Effector memory CD4-positive, alpha-beta T cell (primary cell): Measurements from ENCODE around the gene YBX3.

Experiments
- DNase-seq, 3 donors: peaks; one replicate each; pipeline ENCODE4 v3.0.0-alpha.2; 2020
- H3K27ac ChIP-seq: 2 replicates; pipeline ENCODE4 v1.7.0; 2013; ENCODE audit warnings: mild to moderate bottlenecking, low read length, moderate library complexity; ENCODE audit not compliant: insufficient read depth, poor library complexity, severe bottlenecking
- H3K27me3 ChIP-seq: replicated peaks from 2 replicates; pipeline ENCODE4 v1.7.0; 2013; ENCODE audit warnings: mild to moderate bottlenecking, low read length; ENCODE audit not compliant: insufficient read depth, control insufficient read depth, poor library complexity, severe bottlenecking
- H3K36me3 ChIP-seq: 2 replicates; pipeline ENCODE4 v1.7.0; 2013; ENCODE audit warnings: mild to moderate bottlenecking, low read length, moderate library complexity; ENCODE audit not compliant: control insufficient read depth, insufficient read depth
- H3K4me1 ChIP-seq: 2 replicates; pipeline ENCODE4 v1.7.0; 2013; ENCODE audit warnings: low read length, mild to moderate bottlenecking; ENCODE audit not compliant: control insufficient read depth, insufficient read depth, poor library complexity, severe bottlenecking
- H3K4me3 ChIP-seq: 2 replicates; pipeline ENCODE4 v1.7.0; 2013; ENCODE audit warnings: low read length, low read depth, mild to moderate bottlenecking; ENCODE audit not compliant: insufficient read depth, poor library complexity, severe bottlenecking
- H3K9me3 ChIP-seq: 2 replicates; pipeline ENCODE4 v1.7.0; 2013; ENCODE audit warnings: mild to moderate bottlenecking, low read length, moderate library complexity; ENCODE audit not compliant: control insufficient read depth

The YBX3 gene

DNA sequence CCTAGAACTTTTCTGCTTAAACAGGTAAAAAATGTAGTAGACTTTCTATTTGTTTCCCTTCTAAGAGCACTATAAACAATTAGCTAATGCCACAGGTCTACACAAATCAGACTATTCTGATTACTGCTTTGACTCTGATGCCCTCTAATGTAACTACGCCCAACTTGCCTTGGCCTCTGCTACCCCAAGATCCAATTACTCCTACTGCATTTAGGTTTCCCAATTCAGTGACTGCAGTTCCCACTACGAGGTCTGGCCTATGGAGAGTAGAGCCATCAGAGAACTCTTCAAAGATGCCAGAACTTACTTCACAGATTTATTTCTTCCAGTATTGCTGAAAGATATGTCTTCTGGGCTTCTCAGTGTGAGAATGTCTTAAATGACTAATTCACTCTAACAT is 34.0 kb downstream of the YBX3 start:
- H3K4me1 ChIP-seq = no peaks in the 10 kb centered on the region
- H3K27ac ChIP-seq = no peak overlapping the region
- no peak for DNase-seq
- H3K36me3 ChIP-seq = no peaks in the 10 kb centered on the region
- H3K27me3 ChIP-seq = no peaks in the 10 kb centered on the region
- no peaks in the 10 kb centered on the region for H3K9me3 ChIP-seq
- H3K4me3 ChIP-seq = no peak overlapping the region

DNA sequence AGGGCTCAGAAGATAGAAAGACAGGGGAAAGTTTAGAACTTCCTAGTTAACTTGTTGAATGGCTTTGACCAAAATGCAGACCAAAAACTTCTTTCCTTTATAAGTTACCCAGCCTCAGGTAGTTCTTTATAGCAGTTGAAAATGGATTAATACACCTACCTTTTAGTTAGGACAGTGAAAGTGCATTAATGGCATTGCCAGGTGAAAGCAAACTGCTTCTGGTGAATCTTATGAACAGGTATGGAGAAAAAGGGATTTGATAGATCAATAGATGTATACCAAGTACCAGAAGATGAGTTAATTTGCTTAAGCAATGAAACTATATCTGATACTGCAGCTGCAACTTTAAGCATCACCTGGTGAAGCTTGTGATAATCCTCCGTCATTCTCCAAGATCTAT is 35.1 kb downstream of the YBX3 start:
- no peaks in the 10 kb centered on the region for H3K27me3 ChIP-seq
- H3K9me3 ChIP-seq = no peaks in the 10 kb centered on the region
- no peak overlapping the region for H3K27ac ChIP-seq
- DNase-seq = no peak
- H3K36me3 ChIP-seq = no peaks in the 10 kb centered on the region
- no peaks in the 10 kb centered on the region for H3K4me1 ChIP-seq
- H3K4me3 ChIP-seq = no peak overlapping the region

DNA sequence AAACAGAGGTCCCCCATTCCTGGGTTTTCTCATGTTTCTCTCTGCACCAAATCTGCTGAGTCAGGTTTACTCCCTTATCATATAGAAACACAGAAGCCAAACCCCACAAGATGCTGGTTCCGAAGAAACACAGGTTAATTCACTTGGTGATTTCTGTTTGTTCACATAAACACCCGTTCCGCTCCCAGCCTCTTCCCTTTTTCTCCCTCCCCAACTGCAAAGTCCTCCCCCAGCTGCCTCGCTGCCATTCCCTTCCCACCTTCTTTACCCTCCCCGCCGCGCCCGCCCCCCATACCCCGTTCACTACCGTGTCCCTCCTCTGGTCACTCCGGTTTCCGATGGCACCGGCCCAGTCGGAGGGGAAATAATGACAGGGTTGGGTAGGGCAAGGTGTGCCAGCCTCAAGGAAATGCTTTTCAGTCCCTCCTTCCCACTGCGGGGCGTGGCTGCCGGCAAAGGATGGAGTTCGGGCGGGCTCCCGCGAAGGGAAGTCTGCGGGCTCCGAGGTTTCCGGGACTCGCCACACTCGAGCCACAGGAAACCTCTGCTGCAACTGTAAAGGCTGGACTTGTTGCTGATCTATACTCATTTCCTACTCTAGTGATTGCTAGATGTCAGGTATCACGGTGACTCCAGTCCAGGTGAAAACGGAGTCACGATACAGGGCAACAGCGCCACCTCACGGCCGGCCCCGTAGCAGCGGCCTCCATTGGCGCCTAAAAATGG is 49.3 kb downstream of the YBX3 start, which contains the start of gene STYK1:
TSS of gene STYK1 (minus strand) at position 394 of the 726 bp plus-strand sequence. CDS start 39,434 bp downstream, outside the sequence.
- Histone ChIP-seq H3K9me3 (no peaks in the 10 kb centered on the region), H3K27me3 (no peaks in the 10 kb centered on the region), H3K4me1 (peaks cover 15% of the 10 kb centered on the region), H3K36me3 (no peaks in the 10 kb centered on the region), H3K4me3 (peak within 1 kb of the TSS; percentile 33), H3K27ac (no peak within 1 kb of the TSS)
- DNase-seq = peak; percentile 35 to 51 (median 37)

DNA sequence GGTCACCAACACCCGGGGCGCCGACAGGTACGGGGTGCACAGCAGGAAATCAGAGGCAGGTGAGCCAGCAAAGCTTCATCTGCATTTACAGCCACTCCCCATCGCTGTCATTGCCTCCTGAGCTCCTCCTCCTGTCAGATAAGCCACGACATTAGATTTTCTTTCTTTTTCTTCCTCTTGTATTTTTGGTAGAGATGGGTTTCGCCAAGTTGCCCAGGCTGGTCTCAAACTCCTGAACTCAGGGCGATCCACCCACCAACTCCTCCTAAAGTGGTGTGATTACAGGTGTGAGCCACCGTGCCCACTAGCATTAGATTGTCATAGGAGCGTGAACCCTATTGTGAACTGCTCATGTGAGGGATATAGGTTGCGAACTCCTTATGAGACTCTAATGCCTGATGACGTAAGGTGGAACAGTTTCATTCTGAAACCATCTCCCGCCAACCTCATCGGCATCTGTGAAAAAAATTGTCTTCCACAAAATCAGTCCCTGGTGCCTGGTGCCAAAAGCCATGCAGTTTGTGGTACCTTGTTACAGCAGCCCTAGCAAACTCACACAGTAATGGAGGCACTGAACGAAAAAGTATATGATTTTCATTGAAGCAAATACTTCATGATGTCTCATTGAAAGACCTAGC is 50.8 kb downstream of the YBX3 start:
- Histone ChIP-seq H3K27me3 (no peaks in the 10 kb centered on the region), H3K36me3 (no peaks in the 10 kb centered on the region), H3K9me3 (no peaks in the 10 kb centered on the region), H3K27ac (no peak overlapping the region), H3K4me3 (no peak overlapping the region), H3K4me1 (peaks cover 15% of the 10 kb centered on the region)
- no peak for DNase-seq

DNA sequence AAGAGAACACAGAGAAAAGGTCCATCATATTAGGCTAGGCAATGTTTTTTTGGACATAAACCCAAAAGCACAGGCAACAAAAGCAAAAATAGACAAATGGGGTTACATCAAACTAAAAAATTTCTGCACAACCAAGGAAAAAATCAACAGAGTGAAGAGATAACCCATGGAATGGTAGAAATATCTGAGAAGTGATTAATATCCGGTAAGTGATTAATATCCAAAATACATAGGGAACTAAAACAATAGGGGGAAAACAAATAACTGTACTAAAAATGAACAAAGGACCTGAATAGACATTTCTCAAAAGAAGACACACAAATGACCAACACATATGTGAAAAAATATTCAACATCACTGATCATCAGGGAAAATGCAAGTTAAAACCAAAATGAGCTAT is 53.6 kb downstream of the YBX3 start:
- Histone ChIP-seq H3K36me3 (no peaks in the 10 kb centered on the region), H3K9me3 (no peaks in the 10 kb centered on the region), H3K4me3 (no peak overlapping the region), H3K27me3 (no peaks in the 10 kb centered on the region), H3K4me1 (peaks cover 11% of the 10 kb centered on the region), H3K27ac (no peak overlapping the region)
- no peak for DNase-seq

DNA sequence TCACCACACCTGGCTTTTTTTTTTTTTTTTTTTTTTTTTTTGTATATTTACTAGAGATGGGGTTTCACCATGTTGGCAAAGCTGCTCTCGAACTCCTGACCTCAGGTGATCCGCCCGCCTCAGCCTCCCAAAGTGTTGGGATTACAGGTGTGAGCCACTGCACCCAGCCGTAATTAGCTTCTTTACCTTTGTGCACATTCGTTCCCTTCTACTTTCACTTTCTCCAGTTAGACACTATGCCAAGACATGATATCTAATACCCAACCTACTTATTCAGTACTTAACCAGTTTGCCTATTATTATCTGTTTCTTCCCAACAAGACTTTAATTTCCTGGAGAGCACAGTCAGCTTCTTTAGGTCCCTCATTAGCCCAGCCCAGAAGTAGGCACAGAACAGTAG is 54.6 kb downstream of the YBX3 start:
- no peak for DNase-seq
- Histone ChIP-seq H3K9me3 (no peaks in the 10 kb centered on the region), H3K4me1 (peaks cover 1% of the 10 kb centered on the region), H3K4me3 (no peak overlapping the region), H3K27me3 (no peaks in the 10 kb centered on the region), H3K27ac (no peak overlapping the region), H3K36me3 (no peaks in the 10 kb centered on the region)

DNA sequence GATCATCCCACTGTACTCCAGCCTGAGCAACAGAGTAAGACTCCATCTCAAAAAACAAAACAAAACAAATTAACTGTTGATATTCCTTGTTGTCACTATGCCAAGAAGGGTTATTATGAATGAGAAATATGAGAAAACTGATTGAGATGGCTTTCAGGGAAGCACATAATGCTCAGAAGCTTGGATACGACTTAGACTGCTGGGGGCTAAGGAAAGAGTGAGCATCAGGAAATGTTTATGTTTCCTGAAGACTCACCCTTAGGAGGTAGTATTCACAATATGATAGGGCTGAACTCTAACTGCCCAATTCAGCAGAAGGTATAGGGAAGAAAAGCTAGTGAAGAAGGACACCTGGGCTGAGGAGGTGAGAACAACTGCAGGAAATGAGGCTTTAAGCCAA is 55.5 kb downstream of the YBX3 start:
- H3K4me3 ChIP-seq = no peak overlapping the region
- H3K27me3 ChIP-seq = no peaks in the 10 kb centered on the region
- no peaks in the 10 kb centered on the region for H3K4me1 ChIP-seq
- no peak overlapping the region for H3K27ac ChIP-seq
- no peak for DNase-seq
- no peaks in the 10 kb centered on the region for H3K36me3 ChIP-seq
- H3K9me3 ChIP-seq = no peaks in the 10 kb centered on the region

DNA sequence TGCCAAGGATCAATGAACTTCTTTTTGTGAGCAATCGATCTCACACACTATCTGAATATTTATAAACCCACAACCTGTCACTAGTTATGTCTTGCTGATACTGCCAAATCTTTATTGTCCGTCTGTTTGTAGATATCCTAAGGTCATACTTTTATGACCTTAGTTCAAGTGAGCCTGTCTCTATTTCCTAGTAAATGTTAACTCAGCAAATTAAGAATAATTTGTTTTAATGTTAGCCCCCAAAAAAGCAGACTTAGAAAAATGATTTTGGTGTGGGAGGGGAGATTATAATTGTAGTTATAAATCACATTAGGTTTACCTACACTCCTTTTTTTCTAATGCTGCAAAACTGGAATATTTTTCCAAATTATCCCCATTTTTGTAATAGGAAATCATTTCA is 58.6 kb downstream of the YBX3 start:
- no peak overlapping the region for H3K4me3 ChIP-seq
- H3K27ac ChIP-seq = no peak overlapping the region
- no peak for DNase-seq
- H3K9me3 ChIP-seq = no peaks in the 10 kb centered on the region
- H3K4me1 ChIP-seq = no peaks in the 10 kb centered on the region
- no peaks in the 10 kb centered on the region for H3K27me3 ChIP-seq
- H3K36me3 ChIP-seq = no peaks in the 10 kb centered on the region

DNA sequence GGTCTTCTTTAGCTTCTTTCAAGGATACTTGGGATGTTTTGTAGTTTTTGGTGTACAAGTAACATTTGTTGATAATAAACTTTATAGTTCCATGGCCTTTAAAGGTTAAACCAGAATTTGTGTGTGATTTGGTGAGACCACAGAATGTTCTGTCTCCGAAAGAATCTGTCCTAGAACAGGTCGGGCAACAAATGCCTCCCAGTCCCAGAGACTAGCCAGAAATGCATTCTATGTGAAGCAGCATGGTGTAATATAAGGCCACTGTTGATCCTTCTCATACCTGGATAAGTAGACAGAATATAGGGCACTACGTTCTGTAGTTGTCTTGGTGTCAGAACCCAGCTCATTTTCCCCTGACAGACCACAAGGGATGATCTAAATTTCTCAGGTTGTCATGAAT is 59.3 kb downstream of the YBX3 start:
- Histone ChIP-seq H3K27me3 (no peaks in the 10 kb centered on the region), H3K4me1 (no peaks in the 10 kb centered on the region), H3K4me3 (no peak overlapping the region), H3K9me3 (no peaks in the 10 kb centered on the region), H3K36me3 (no peaks in the 10 kb centered on the region), H3K27ac (no peak overlapping the region)
- DNase-seq = no peak

DNA sequence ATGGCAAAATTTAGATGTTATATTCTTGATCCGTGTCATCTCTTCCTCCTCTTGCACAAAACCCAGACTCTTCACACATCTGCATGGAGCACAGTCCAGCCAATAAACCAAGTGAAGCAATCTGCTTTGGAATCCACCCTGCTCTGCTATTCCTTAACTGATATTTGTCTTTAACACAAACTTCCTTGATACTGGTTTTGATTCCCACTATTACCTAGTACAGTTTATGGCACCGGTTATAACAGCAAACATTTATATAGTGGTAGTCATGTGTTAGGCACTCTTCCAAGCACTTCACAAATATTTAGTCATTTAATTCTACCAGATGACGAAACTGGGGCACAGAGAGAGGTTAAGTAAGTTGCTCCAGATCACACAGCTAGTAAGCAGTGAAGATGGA is 61.8 kb downstream of the YBX3 start:
- H3K27me3 ChIP-seq = no peaks in the 10 kb centered on the region
- DNase-seq = no peak
- H3K27ac ChIP-seq = no peak overlapping the region
- H3K36me3 ChIP-seq = no peaks in the 10 kb centered on the region
- no peaks in the 10 kb centered on the region for H3K4me1 ChIP-seq
- H3K4me3 ChIP-seq = no peak overlapping the region
- no peaks in the 10 kb centered on the region for H3K9me3 ChIP-seq
